ENCODE data around the gene KRT82.
"Not testable (repeated sequence)": the region's sequence is repeated elsewhere in the genome, so short reads cannot be mapped to it uniquely, and the experiment has no call there.

Gene KRT82

GRCh38 chr12:52434760-52435530 lies 28.8 kb upstream of the KRT82 start:
- no peak for DNase-seq

- DNase-seq = no peak
Observed at GRCh38 chr12:52434081-52434733, 28.1 kb upstream of the KRT82 start, which contains the start of gene KRT75. Gene KRT75, minus strand, starts transcription at chr12:52434371. Its CDS starts 67 bp downstream, at chr12:52434304.

- DNase-seq = no peak
Observed at GRCh38 chr12:52433501-52434080, 27.5 kb upstream of the KRT82 start.

GRCh38 chr12:52432559-52433207 lies 26.5 kb upstream of the KRT82 start:
- DNase-seq = no peak

GRCh38 chr12:52428121-52428520 lies 22.0 kb upstream of the KRT82 start:
- no peak for DNase-seq

- DNase-seq = no peak
Observed at GRCh38 chr12:52427083-52427482, 20.9 kb upstream of the KRT82 start.

- no peak for DNase-seq
Observed at GRCh38 chr12:52426034-52426433, 19.9 kb upstream of the KRT82 start.

- DNase-seq = no peak
Observed at GRCh38 chr12:52425466-52425865, 19.3 kb upstream of the KRT82 start.

- DNase-seq = no peak
Observed at GRCh38 chr12:52423661-52424500, 17.7 kb upstream of the KRT82 start.

- DNase-seq = no peak
Observed at GRCh38 chr12:52423035-52423434, 16.9 kb upstream of the KRT82 start.

GRCh38 chr12:52419656-52420055 lies 13.5 kb upstream of the KRT82 start:
- no peak for DNase-seq

- DNase-seq = no peak
Observed at GRCh38 chr12:52418576-52419110, 12.5 kb upstream of the KRT82 start.

- DNase-seq = no peak
Observed at GRCh38 chr12:52417740-52418139, 11.6 kb upstream of the KRT82 start.

GRCh38 chr12:52416795-52417194 lies 10.7 kb upstream of the KRT82 start:
- no peak for DNase-seq

GRCh38 chr12:52415870-52416750 lies 10.0 kb upstream of the KRT82 start:
- DNase-seq = no peak

- DNase-seq = no peak
Observed at GRCh38 chr12:52414936-52415335, 8.8 kb upstream of the KRT82 start.

- no peak for DNase-seq
Observed at GRCh38 chr12:52413782-52414345, 7.7 kb upstream of the KRT82 start.

- DNase-seq = no peak
Observed at GRCh38 chr12:52413202-52413601, 7.1 kb upstream of the KRT82 start.

- DNase-seq = no peak
Observed at GRCh38 chr12:52411815-52412214, 5.7 kb upstream of the KRT82 start.

- not testable (repeated sequence) for DNase-seq
Observed at GRCh38 chr12:52410589-52411248, 4.6 kb upstream of the KRT82 start.

All from retina (tissue), 1 donor.